Activated CD4-positive, alpha-beta memory T cell treated with anti-CD3 and anti-CD28 coated beads, Interleukin-2, amount 10 ng/mL, durations not matched to agents 7 days and 5 days (primary cell): ENCODE measurements around the gene EFNA3. TPM values are rescaled to one million over a fixed set of nuclear protein-coding genes. Genes with fewer than 3 reads are reported as not detected.
A peak's percentile ranks its signal among the peaks of the same experiment; 100 is the strongest.

Experiments used
- CTCF ChIA-PET: fragments of 350-600 bp; sonication (Branson Sonifier 250); formaldehyde crosslinking; loops from one replicate; lab custom pipeline; 2021; ENCODE audit warnings: antibody characterized with exemption, inconsistent platforms; lab: Charles Lee
- POLR2A ChIA-PET: fragments of 350-600 bp; sonication (Branson Sonifier 250); formaldehyde crosslinking; loops from one replicate; lab custom pipeline; 2021; ENCODE audit warnings: antibody characterized with exemption; lab: Charles Lee
- DNase-seq: peaks from one replicate; pipeline ENCODE4 v3.0.0-alpha.2; 2020
- H3K27ac Mint-ChIP-seq: one replicate; pipeline ENCODE4 v1.8.0; 2021; ENCODE audit warnings: mild to moderate bottlenecking, mixed read lengths
- H3K27me3 Mint-ChIP-seq: one replicate; pipeline ENCODE4 v1.8.0; 2021; ENCODE audit warnings: mixed read lengths
- H3K36me3 Mint-ChIP-seq: one replicate; pipeline ENCODE4 v1.8.0; 2021; ENCODE audit warnings: low read depth, mixed read lengths
- H3K4me1 Mint-ChIP-seq: one replicate; pipeline ENCODE4 v1.8.0; 2021; ENCODE audit warnings: mixed read lengths
- H3K4me3 Mint-ChIP-seq: one replicate; pipeline ENCODE4 v1.8.0; 2021; ENCODE audit warnings: mild to moderate bottlenecking, mixed read lengths
- H3K9me3 Mint-ChIP-seq: one replicate; pipeline ENCODE4 v1.8.0; 2021; ENCODE audit warnings: mixed read lengths
- total RNA-seq, 2 experiments: library from RNA; stranded (reverse); gene quantifications; one replicate each; pipeline ENCODE4 v1.2.3, GENCODE V29; 2021

Gene EFNA3
- total RNA-seq, 2 experiments from 2014 or later: 3.9 to 4.9 TPM

DNA sequence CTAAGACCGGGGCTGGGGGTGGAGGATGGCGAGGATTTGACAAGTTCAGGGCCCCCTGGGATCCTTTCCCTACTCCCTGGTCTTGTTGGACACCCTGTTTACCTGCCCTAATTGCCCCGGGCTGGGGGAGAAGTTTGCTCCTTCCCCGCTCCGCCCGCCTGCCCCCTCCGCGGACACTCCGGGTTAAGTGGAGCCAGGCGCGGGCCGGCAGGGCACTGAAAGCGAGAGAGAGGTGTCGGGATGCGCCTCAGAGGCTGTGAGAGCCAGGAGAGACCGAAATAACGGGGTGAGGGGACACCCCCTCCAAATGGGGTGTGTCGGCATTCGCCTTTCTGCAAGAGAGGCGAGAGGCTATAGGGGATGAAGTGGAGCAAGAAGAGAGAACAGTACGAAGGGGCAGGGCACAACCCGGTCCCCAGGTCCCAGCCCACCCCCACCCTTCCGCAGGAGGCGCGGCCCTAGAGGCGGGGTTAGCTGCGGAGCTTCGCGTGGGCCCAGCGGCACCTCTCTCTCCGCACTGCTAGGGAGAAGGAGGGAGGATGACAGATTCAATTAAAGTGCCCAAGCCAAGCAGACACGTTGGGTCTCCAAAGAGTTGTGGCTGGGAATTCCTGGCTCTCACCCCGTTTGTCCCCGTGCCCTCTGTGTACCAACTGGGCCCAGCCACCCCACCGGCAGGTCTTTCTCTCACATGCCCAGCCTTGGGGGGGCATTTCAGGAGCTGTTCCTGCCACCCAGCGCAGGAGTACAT is 3.8 kb downstream of the EFNA3 start:
- Mint-ChIP-seq H3K4me1 (peaks cover 59% of the 10 kb centered on the region), H3K27me3 (peaks cover 55% of the 10 kb centered on the region), H3K4me3 (no peak overlapping the region), H3K9me3 (no peaks in the 10 kb centered on the region), H3K36me3 (no peaks in the 10 kb centered on the region), H3K27ac (no peak overlapping the region)
- CTCF ChIA-PET: interaction anchor here (1.2 kb wide), 1 partner anchor 11 kb away, joined by 3 read pairs; no protein-coding TSS in a partner anchor
- POLR2A ChIA-PET: no interaction called here
- DNase-seq: no peak

DNA sequence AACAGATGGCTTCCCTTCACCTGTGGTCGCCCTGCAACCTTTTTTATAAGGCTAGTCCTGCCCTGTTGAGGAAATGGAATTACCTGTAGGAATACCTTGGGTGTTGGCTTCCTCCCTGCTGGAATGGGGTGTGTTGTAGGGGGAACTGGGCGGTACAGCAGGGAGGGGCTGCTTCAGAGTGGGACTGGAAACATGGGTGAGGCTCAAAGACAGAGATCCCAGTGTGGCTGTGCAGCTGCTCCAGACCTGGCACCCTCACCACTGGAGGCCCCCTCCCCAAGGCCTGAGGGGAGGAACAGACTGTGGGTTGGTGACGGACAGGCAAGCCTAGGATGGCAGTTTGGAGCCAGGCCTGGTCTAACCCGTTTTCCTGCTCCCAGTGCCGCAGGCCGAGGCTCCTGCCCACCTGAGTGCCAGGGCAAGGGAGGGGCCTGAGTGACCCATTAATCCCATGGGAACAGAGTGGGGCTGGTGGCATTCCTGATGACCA is 4.5 kb downstream of the EFNA3 start:
- Mint-ChIP-seq H3K4me1 (peaks cover 55% of the 10 kb centered on the region), H3K36me3 (no peaks in the 10 kb centered on the region), H3K9me3 (no peaks in the 10 kb centered on the region), H3K4me3 (no peak overlapping the region), H3K27ac (no peak overlapping the region), H3K27me3 (peaks cover 50% of the 10 kb centered on the region)
- DNase-seq: no peak
- ChIA-PET CTCF (interaction anchor here (1.2 to 3.9 kb wide), 3 partner anchors 11 to 30 kb away, joined by 3 to 121 read pairs (median 61); partner anchors contain the start of genes ADAM15 and EFNA4), POLR2A (no interaction called here)

DNA sequence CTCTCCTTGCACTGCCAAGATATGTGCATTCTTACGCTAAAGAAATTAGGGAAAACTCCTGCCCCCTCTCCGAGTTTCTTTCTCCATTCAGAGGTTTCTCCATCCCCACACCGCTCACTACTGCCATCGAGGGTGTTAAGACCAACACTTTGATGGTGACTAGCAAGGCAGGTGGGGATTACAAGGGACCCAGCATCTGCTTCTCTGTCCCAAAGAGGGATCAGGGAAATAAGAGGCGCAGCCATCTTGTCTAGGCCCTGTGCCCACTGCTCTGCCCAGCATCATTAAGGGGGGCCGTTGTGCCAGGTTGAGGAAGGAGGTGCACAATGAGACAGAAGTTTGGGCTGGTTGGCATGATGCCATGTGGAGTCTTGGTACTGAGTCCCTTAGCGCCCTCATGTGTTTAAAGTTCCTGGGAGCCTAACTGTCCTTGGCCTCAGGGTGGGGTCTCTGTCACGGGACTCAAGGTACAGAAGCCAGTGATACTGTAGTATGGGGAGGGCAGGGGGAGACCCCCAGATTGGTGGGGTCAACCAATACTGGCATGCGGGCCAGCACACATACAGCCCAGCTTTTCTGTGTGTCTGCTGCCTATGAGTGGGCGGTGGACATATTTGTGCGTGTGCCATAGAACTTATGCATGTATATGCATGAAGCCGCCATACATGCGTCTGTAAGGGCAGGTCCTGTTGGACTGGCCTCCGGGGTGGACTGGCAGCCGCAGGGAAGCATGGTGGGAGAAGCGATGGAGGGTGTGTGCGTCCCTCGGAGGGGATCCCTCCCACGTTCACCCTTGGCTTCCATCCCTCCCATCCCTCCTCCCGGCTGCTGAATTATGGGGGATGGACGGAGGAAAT is 5.5 kb downstream of the EFNA3 start:
- no peaks in the 10 kb centered on the region for H3K36me3 Mint-ChIP-seq
- peaks cover 52% of the 10 kb centered on the region for H3K4me1 Mint-ChIP-seq
- peaks cover 43% of the 10 kb centered on the region for H3K27me3 Mint-ChIP-seq
- H3K4me3 Mint-ChIP-seq: peak overlapping the region; percentile 90
- peak overlapping the region; percentile 82 for H3K27ac Mint-ChIP-seq
- ChIA-PET POLR2A (interaction anchor here (0.7 to 2.6 kb wide), 15 partner anchors 10 to 1121 kb away, joined by 3 to 18 read pairs (median 4); partner anchors contain the start of genes EFNA4, KRTCAP2, PMVK and SLC39A1), CTCF (interaction anchor here (0.8 to 3.9 kb wide), 37 partner anchors 9 to 525 kb away, joined by 3 to 121 read pairs (median 5); partner anchors contain the start of genes ADAM15, EFNA4, FLAD1 and KRTCAP2)
- DNase-seq: peak; percentile 49
- H3K9me3 Mint-ChIP-seq: no peaks in the 10 kb centered on the region

DNA sequence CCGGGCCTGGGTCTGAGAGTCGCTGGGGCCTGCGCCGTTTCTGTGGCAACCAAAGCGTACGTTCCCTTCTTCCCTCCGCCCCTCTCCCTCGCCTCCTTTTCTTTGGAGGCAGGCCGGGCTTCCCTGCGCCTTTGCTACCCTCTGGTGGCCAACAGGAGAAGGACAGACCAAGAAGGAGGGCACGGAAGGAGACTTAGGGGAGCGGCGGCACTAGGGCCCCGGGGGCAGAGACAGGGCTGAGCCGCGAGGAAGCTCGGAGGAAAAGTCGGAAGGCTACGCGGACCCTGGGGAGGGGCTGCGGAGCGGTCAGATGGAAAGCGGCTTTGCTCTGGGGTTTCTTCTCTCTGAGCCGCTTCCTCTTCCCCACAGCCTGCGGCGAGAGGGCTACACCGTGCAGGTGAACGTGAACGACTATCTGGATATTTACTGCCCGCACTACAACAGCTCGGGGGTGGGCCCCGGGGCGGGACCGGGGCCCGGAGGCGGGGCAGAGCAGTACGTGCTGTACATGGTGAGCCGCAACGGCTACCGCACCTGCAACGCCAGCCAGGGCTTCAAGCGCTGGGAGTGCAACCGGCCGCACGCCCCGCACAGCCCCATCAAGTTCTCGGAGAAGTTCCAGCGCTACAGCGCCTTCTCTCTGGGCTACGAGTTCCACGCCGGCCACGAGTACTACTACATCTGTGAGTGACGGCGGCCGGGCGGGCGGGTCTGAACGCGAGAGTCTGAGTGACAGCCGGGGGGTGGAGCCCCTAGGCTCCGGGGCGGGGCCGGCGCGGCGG is 6.3 kb downstream of the EFNA3 start:
- Mint-ChIP-seq H3K9me3 (no peaks in the 10 kb centered on the region), H3K27me3 (peaks cover 35% of the 10 kb centered on the region), H3K4me1 (peaks cover 44% of the 10 kb centered on the region), H3K4me3 (peak overlapping the region; percentile 90), H3K27ac (peak overlapping the region; percentile 82), H3K36me3 (no peaks in the 10 kb centered on the region)
- POLR2A ChIA-PET: interaction anchor here (0.7 to 2.6 kb wide), 18 partner anchors 9 to 1122 kb away, joined by 3 to 18 read pairs (median 4); partner anchors contain the start of genes EFNA4, KRTCAP2, PMVK and SLC39A1
- CTCF ChIA-PET: interaction anchor here (0.6 to 3.9 kb wide), 60 partner anchors 9 to 605 kb away, joined by 3 to 121 read pairs (median 4); partner anchors contain the start of genes ADAM15, EFNA4, FLAD1 and KRTCAP2
- peak; percentile 93 for DNase-seq

DNA sequence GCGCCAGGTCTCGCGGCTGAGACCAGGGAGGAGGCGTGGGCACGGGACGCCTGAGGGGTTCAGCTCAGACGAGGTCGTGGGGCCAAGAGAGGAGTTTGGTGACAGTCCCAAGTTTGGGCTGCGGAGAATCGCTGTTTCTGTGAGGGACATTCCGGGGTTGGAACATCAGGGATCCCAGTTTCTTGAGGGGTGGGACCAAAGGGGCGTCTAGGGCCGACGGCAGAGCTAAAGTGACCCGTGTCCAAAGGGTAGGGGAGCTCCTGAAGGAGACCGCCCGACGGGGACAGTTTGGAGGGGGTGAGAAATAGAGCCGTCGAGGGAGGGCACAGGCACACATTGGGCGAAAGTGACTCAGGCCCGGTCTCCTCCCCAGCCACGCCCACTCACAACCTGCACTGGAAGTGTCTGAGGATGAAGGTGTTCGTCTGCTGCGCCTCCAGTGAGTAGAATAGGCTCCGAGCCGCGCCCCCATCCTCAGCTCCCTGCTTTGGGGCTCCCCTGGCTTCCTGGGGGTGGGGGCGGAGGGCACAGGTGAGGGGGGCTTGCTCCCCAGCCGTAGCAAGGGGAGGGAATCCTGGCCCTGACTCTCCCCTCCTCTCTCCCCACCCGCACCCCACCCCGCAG is 7.0 kb downstream of the EFNA3 start:
- CTCF ChIA-PET: interaction anchor here (0.7 to 3.9 kb wide), 44 partner anchors 9 to 606 kb away, joined by 3 to 121 read pairs (median 4); partner anchors contain the start of genes ADAM15, EFNA4, FLAD1 and KRTCAP2
- peak; percentile 76 for DNase-seq
- Mint-ChIP-seq H3K9me3 (no peaks in the 10 kb centered on the region), H3K27ac (peak overlapping the region; percentile 82), H3K27me3 (peaks cover 32% of the 10 kb centered on the region), H3K4me3 (peak overlapping the region; percentile 90), H3K36me3 (no peaks in the 10 kb centered on the region), H3K4me1 (peaks cover 43% of the 10 kb centered on the region)
- POLR2A ChIA-PET: interaction anchor here (0.9 to 2.6 kb wide), 15 partner anchors 9 to 149 kb away, joined by 3 to 18 read pairs (median 4); partner anchors contain the start of genes EFNA4, KRTCAP2, PMVK and TRIM46

DNA sequence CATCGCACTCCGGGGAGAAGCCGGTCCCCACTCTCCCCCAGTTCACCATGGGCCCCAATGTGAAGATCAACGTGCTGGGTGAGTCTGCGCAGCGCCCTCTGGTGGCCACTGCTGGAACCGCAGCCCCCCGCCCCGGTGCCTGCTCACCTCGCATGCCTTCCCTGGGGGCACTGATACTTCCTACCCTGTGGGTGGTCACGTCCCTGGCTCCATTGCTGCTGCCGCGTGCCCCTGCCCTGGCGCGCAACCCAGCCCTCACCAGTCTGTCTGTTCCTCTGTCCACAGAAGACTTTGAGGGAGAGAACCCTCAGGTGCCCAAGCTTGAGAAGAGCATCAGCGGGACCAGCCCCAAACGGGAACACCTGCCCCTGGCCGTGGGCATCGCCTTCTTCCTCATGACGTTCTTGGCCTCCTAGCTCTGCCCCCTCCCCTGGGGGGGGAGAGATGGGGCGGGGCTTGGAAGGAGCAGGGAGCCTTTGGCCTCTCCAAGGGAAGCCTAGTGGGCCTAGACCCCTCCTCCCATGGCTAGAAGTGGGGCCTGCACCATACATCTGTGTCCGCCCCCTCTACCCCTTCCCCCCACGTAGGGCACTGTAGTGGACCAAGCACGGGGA is 7.6 kb downstream of the EFNA3 start:
- peak overlapping the region; percentile 90 for H3K4me3 Mint-ChIP-seq
- ChIA-PET CTCF (interaction anchor here (0.7 to 3.9 kb wide), 19 partner anchors 9 to 527 kb away, joined by 3 to 121 read pairs (median 8); partner anchors contain the start of genes ADAM15, EFNA4, FLAD1 and KRTCAP2), POLR2A (interaction anchor here (1.3 to 2.6 kb wide), 4 partner anchors 22 to 87 kb away, joined by 3 to 18 read pairs (median 12); partner anchors contain the start of genes EFNA4, KRTCAP2 and TRIM46)
- peak; percentile 85 for DNase-seq
- H3K36me3 Mint-ChIP-seq: no peaks in the 10 kb centered on the region
- peaks cover 42% of the 10 kb centered on the region for H3K4me1 Mint-ChIP-seq
- peak overlapping the region; percentile 64 for H3K27ac Mint-ChIP-seq
- no peaks in the 10 kb centered on the region for H3K9me3 Mint-ChIP-seq
- H3K27me3 Mint-ChIP-seq: peaks cover 29% of the 10 kb centered on the region

DNA sequence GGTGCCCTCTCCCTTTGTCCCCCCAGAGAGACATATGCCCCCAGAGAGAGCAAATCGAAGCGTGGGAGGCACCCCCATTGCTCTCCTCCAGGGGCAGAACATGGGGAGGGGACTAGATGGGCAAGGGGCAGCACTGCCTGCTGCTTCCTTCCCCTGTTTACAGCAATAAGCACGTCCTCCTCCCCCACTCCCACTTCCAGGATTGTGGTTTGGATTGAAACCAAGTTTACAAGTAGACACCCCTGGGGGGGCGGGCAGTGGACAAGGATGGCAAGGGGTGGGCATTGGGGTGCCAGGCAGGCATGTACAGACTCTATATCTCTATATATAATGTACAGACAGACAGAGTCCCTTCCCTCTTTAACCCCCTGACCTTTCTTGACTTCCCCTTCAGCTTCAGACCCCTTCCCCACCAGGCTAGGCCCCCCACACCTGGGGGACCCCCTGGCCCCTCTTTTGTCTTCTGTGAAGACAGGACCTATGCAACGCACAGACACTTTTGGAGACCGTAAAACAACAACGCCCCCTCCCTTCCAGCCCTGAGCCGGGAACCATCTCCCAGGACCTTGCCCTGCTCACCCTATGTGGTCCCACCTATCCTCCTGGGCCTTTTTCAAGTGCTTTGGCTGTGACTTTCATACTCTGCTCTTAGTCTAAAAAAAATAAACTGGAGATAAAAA is 8.4 kb downstream of the EFNA3 start:
- Mint-ChIP-seq H3K4me3 (no peak overlapping the region), H3K27ac (no peak overlapping the region)
- POLR2A ChIA-PET: interaction anchor here (2.6 kb wide), 1 partner anchor 86 kb away, joined by 18 read pairs; the partner anchor contains the start of genes KRTCAP2 and TRIM46

DNA sequence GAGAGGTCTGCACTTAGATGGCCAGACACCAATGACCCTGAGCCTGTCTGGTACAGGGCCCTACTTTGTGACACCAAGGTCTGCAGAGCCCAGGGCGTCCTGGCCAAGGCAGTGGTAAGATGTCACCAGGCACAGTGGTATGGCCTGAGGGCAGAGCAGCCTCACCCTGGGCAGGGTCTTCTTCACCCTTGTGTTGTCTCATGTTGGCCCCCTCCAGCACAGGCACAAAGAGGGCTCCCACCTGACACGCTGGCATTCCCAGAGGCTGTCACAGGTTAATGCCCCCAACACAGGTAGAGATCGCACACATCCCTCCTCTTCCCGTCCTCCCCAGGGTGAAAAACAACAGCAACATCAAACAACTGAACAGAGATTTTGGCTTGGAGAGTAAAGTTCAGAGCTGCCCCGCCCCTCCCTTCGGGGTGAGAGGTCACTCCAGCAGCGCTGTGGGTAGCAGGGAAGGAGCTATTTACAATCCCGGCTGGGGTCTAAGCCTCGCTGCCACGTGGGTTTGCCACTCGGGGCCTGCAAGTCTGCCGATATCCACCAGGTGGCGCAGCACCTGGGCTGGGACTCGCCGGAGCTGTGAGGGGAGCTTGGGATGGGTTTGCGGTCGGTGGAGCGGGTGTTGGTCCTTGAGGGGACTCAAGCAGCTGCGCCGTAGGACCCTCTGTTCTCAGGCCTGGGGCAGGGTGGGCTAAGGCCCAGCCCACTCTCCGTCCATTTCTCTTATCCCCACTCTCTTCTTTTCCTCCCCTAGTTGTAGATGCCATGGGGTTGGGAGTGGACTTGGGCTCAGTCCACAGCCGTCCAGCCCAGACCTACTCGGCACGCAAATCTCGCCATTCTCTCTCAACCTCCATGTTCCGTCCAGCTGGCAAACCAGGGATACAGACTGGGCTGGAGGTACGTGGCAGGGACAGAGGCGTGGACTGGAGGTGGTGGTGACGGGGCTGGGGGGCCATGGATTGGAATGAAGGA is 12.7 kb downstream of the EFNA3 start:
- Mint-ChIP-seq H3K4me1 (peaks cover 9% of the 10 kb centered on the region), H3K36me3 (no peaks in the 10 kb centered on the region), H3K27me3 (peaks cover 22% of the 10 kb centered on the region), H3K9me3 (no peaks in the 10 kb centered on the region), H3K4me3 (no peak overlapping the region), H3K27ac (no peak overlapping the region)
- CTCF ChIA-PET: interaction anchor here (0.6 to 6.7 kb wide), 33 partner anchors 8 to 116 kb away, joined by 3 to 209 read pairs (median 4); partner anchors contain the start of genes FLAD1, KRTCAP2 and SLC50A1
- DNase-seq: peak; percentile 81
- POLR2A ChIA-PET: interaction anchor here (0.7 to 1.4 kb wide), 6 partner anchors 39 to 136 kb away, joined by 3 to 10 read pairs (median 4); partner anchors contain the start of gene KRTCAP2

More for the DNA sequence above, 8.4 kb downstream of the EFNA3 start:
- Mint-ChIP-seq H3K27me3 (peaks cover 23% of the 10 kb centered on the region), H3K4me1 (peaks cover 40% of the 10 kb centered on the region), H3K9me3 (no peaks in the 10 kb centered on the region), H3K36me3 (no peaks in the 10 kb centered on the region)
- CTCF ChIA-PET: interaction anchor here (0.9 to 3.9 kb wide), 7 partner anchors 8 to 527 kb away, joined by 3 to 121 read pairs (median 32); partner anchors contain the start of genes EFNA4 and KRTCAP2
- no peak for DNase-seq

DNA sequence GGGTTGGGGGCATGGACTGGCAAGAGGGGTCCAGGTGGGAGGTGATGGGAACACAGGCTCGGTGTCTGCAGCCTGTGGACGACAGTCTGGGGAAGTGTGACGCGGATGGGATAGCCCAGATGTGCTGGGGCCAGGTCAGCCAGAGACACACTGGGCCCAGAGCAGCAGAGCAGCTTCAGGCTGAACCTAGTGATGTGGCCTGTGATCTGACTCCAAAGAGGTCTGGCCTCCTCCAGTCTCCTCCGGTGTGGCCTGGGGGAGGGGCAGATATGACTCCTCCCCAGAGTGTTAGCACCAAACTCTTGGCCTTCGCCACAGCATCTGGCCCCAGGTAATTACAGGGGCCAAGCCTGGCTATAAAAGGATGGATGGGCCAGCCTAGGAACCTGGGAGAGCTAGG is 13.5 kb downstream of the EFNA3 start:
- H3K27me3 Mint-ChIP-seq: peaks cover 24% of the 10 kb centered on the region
- H3K4me3 Mint-ChIP-seq: no peak overlapping the region
- H3K36me3 Mint-ChIP-seq: no peaks in the 10 kb centered on the region
- H3K27ac Mint-ChIP-seq: no peak overlapping the region
- ChIA-PET POLR2A (interaction anchor here (1.2 to 1.4 kb wide), 3 partner anchors 44 to 81 kb away, joined by 3 to 10 read pairs (median 9); partner anchors contain the start of gene KRTCAP2), CTCF (interaction anchor here (0.7 to 6.7 kb wide), 23 partner anchors 8 to 148 kb away, joined by 3 to 209 read pairs (median 4); partner anchors contain the start of genes FLAD1, KRTCAP2 and SLC50A1)
- H3K4me1 Mint-ChIP-seq: peaks cover 8% of the 10 kb centered on the region
- no peaks in the 10 kb centered on the region for H3K9me3 Mint-ChIP-seq
- DNase-seq: no peak
